Eye (tissue), 1 donor: Measurements from ENCODE around the gene HSBP1.

Source experiments
- DNase-seq: peaks from one replicate; pipeline ENCODE4 v3.0.0-alpha.2; 2015

Gene HSBP1

DNA sequence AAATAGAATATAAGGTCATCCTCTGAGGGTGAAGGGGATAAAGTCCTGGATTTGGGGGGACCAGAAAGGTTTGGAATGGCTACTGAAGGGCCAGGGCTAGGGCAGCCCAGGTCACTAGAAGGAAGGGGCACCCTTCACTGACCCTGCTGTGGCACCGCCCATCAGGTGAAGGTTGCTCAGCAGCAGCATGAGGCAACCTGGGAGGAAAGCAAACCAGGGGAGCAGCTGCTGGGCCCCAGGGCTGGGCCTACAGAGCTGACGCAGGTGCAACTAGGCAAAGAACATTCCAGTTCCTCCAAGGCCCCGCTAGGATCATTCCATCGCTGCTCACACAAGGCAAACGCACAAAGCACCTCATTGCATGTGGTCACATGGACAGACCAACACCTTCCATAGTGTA lies 3.4 kb upstream of the HSBP1 start:
- no peak for DNase-seq

DNA sequence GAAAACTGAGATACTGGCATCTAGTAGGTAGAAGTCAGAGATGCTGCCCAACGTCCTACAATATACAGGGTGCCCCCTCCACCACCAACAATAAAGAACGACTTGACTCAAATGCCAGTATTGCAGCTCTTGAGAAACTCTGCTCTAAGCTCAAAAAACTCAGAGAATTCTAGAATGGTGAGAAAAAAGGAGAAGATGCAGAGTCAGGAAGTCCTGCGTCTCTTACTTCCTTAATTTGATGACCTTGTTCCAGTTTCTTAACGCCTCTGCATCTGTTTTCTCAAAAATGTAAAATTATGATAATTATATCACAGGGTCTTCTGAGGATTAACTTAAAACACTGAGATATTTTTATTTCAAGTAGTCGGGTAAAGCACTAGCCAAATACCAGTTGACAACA lies 1.7 kb upstream of the HSBP1 start:
- no peak for DNase-seq

DNA sequence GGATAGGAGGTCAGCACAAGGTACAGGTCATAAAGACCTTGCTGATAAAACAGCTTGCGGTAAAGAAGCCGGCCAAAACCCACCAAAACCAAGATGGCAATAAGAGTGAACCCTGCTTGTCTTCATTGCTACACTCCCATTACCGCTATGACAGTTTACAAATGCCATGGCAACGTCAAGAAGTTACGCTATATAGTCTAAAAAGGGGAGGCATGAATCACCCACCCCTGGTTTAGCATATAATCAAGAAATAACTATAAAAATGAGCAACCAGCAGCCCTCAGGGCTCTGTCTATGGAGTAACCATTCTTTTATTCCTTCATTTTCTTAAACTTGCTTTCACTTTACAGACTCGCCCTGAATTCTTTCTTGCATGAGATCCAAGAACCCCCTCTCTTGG lies 1.0 kb upstream of the HSBP1 start:
- no peak for DNase-seq

DNA sequence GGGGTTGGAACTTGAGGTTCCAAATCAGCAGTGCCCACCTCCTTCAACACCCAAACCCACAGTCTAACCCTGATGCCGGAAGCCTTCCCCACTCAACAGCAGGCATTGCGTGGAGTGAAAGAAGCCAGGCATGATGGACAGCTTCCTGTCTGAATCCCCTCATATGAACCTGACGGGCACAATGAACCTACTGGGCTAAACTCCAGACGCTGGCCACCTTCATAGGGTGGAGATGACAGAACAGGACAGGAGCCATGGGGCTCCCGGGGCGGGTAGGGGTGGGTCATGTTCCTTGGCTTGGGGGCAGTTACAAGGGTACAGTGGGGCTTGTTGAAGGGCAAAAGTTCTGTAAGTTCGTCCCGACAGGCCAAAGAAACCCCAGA lies 460 bp upstream of the HSBP1 start:
- DNase-seq, result no peak

DNA sequence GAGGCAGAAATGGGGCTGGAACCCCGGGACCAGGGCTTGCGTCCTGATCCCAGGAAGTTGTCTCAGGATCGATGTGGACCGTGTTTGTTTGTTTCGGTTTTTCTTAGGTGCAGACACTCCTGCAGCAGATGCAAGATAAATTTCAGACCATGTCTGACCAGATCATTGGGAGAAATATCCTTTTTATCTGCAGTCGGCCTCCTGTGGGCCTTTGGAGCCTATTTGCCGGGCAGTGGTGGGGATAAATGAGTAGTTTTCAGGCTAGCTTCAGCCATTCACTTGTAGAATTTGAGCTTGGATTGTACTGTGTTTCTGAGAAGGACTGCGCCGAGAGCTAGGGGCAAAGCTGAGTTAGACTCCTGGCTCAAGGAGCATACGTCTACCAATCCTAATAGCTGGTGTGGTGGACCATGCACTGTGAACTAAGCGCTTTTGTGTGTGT lies 816 bp downstream of the HSBP1 start:
- DNase-seq, result no peak

DNA sequence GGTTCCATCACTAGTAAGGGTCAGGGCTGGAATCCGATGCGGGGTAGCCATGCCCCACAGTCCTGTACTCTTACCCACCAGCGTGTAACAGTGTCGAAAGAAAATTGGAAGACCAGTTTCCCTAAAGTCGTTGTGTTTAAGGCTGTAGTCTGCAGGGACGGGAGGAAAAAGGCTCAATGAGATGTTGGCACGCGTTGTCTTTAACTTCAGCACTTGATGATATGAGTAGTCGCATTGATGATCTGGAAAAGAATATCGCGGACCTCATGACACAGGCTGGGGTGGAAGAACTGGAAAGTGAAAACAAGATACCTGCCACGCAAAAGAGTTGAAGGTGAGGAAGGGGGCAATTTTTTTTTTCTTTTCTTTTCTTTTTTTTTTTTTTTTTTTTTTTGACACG lies 1.3 kb downstream of the HSBP1 start:
- no peak for DNase-seq

DNA sequence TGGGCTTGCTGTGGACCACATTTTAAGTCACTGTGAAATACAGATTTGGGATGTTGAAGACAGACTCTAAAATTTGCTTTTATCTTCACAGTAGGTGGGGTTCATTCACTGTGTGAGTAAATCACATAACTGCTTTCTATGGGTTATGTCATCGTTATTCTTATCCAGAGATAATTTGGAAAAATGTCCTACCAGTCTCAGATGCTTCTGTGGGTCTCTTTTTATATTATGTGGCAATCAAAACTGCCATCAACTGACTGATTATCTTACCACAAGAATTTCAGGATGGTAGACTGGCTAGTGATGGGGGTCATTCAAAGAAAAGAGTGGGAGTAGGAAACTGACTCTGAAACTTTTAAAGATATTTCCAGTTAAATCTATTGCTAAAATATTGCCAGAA lies 3.1 kb downstream of the HSBP1 start:
- DNase-seq, result no peak

DNA sequence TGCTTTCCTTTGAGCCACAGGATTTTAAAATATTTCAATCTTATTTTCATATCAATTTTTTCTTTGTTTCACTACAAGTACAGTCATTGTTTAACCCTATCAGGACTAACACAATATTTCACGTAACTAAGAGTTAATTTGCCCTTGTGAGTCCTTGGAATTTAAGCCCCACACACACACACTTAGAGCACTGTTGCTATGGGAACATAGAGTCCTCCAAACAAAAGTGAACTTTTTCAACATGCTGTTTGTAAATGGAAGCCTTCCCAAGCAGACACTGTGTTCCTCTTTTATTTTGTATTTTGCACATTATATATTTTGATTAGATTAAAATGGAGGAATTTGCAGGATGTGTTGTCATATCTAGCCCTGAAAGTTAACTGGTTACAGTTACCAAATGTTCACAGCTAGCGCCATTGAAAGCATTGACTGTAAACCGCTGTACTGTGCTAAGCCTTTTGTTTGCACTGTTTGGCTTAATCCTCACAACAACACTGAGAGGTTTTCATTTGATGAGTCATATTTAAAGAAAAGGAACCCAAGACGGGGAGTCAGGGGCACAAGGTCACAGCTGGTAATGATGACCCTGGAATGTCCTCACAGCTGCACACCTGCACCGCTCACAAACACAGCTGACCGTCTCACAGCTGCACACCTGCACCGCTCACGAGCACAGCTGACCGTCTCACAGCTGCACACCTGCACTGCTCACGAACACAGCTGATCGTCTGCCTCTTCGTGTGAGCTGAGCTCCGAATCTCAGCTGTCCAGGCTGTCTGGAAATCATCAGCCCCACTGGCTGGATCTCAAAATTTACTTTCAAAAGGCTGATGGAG lies 6.3 kb downstream of the HSBP1 start:
- DNase-seq, result peak; percentile 74

DNA sequence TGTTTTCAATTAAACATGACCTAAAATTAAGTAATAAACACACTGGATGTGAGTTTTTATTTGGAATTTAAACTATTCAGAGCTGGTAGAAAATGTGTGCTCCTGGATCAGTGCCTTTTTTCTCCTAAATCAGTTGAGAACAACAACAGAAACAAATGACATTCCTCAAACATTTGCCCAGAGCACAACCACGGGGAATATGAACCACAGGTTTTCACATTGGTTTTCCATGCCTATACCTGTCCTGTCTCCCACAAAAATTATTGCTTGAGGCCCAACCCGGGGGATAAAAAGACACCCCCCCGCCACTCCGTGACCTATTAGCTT lies 6.8 kb downstream of the HSBP1 start:
- DNase-seq, result no peak

DNA sequence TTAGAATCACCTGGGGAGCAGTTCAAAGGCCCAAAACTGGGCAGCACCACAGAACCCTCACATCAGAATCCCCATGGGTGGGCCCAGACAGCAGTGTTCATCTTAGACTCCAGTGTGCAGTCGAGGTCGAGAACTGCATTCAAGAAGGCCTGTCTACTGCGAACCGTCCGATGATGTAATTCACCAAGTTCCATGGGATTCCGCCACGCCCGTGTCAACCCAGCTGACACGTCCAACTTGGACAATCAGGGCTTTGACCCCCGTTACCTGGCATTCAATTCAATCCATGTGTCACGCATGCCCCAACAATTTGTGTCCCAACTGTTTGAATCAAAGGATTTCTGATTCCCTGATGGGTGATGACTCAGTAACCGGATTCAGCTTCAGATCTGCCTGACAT lies 9.2 kb downstream of the HSBP1 start:
- DNase-seq, result no peak

DNA sequence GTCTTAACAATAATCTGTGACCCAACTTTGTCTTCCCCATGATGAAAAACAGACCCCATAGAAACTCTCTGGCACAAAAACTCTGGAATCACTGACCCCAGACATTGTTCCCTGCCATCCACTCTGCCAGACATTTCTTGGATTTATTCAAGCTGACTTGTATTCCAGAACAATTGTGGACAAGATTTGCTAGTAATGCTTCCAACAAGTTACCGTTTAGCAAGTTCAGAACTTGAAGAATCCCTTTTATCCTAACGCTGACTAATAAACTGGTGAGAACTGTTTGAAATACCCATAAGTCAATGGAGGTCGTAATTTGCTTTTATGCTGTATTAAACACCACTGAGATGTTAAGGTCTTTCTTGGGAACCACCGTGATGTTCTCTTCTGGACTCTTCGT lies 10.5 kb downstream of the HSBP1 start:
- no peak for DNase-seq

DNA sequence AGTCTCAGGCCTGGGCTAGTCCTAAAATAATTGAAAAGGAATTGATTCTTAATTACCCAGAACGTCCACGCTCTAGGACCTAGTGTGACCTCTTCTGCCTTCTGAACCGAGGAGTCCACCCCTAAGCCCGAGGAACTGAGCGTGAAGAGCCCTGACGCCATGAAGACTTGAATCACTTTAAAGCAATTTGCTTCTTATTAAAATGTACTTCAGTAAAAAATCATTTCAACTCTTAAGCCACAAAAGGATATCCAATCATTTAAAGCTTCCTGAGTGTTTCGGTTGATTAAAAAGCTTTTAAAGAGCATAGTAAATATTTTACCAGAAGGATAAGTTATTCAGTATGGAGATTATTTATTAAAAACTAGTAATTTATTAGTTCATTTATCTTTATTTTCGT lies 11.6 kb downstream of the HSBP1 start:
- no peak for DNase-seq

DNA sequence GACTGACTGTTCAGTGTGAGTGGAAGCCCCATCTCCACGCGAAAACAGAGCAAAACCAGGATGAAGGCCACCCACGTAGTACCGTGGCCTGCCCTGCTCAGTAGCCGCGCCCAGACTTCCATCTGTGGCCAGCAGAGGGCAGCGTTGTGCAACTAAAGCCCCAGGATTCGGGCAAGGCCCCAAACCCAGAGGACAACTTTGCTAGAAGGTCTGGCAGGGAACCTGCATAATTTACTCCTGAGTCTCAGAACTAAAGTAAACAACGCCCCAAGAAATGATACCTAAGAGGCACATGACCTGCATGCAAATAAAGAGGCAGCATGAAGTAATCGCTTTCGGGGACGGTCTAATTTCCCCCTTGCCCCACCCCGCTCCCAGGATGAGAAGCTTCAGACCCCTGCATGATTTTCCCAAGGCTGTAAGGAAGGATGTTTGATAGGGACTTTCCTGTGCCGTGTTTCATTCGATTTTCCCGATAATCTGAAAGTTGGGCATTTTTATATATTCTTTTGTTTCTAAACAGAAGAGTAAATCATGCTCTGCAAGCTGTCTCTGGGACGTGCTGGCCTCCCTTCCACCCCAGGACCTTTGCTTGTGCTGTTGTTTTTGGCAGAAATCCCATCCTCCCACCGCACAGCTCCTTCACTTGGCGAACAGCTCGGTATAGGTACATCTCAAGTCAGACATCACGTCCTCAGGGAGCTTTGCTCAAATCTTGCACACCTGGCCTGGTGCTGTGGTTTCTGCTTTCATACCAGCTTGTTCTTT lies 18.6 kb downstream of the HSBP1 start:
- DNase-seq, result peak; percentile 92

DNA sequence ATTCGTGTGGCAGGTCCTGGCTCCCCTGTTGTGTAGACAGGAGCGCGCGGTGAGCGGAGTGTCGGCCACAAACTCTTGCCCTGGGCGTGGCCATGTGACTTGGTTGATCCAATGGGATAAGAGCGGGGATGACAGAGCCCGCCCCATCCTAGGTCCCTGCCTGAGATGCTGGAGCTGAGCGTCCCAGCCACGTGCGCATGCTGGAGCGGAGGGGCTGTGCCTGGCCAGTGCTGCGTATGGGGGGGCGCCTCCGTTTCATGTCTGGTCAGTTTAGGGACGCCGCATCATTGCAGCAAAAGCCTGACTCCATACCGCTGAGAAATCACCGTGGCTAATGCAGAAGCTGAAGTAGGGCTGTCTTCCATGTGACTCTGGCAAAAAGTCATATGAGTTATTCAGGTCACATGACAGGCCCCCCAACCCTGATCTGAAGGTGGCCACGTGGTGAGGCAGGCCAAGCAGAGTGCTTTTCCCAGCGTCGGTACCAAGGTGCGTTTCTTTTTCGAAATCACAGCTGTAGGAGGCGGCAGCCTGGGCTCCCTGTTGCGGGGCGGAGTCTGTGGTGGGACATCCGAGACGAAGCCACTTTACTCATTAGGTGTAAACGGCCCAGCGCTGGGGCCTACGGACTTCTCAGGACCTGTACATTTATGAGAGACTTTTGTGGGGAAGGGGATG lies 22.5 kb downstream of the HSBP1 start:
- DNase-seq, result no peak

DNA sequence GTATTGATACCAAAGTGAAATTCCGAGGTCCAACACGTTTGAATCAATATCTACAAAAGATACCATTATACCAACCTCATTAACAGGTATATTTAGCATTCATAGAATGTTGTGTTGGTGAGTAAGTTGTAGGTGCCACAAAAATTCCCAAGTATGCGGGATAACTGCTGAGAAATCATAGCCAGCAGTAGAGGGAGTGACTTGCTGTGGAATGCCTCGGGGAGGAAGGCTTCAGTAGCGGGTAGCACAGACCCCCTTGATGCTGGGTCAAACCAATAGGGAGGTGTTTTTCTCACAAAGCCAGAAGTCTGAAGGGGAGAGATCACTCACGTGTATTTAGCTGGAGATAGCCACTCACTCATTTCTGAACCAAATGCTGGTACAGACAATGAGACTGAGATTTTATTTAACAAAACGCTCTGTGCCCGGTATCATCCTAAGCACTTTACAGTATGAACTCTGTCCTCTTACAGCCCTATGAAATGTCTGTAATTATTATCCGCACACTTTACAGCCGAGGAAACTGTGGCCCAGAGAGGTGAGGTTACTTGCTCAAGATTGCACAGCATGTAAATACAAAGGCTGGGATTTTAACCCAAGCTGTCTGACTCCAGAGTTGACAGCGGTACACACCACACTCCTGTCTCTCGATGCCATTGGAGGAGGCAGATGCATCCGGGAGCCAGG lies 23.1 kb downstream of the HSBP1 start:
- no peak for DNase-seq

DNA sequence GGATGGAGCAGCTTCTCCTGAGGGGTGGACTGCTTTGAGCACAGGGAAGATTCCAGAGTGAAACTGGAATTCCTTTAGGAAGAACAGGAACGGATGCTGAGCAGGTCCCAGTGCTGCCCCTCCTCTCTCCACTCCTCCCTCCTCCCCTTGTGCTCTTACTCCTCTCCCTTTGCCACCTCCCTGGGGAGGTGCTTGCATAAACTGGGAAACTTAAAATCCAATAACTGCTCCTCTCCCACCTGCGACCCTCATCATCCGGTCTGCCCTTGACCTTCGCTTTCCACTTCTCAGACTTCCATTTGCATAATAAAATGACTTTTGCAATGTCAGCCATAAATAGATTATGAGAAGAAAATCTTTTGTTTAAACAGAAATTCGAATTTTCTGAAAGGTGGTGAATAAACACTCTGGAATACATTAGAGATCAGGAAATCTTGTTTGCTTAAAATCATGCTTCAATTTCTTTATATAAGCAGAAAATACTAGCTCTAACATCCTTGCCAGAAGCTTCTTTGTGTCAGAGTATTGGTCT lies 23.7 kb downstream of the HSBP1 start:
- DNase-seq, result peak; percentile 73

DNA sequence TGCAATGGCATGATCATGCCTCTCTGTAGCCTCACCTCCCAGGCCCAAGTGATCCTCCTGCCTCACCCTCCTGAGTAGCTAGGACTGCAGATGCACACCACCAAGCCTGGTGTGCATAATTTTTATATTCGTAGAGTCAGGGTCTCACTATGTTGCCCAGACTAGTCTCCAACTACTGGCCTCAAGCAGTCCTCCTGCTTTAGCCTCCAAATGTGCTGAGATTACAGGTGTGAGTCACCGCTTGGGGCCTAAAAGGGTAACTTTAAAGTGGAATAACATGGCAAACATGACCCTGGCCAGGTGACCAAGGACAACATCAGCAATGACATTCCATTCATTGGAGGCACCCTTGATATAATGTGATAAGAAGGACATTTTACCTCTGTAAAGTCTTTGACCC lies 26.1 kb downstream of the HSBP1 start:
- no peak for DNase-seq

DNA sequence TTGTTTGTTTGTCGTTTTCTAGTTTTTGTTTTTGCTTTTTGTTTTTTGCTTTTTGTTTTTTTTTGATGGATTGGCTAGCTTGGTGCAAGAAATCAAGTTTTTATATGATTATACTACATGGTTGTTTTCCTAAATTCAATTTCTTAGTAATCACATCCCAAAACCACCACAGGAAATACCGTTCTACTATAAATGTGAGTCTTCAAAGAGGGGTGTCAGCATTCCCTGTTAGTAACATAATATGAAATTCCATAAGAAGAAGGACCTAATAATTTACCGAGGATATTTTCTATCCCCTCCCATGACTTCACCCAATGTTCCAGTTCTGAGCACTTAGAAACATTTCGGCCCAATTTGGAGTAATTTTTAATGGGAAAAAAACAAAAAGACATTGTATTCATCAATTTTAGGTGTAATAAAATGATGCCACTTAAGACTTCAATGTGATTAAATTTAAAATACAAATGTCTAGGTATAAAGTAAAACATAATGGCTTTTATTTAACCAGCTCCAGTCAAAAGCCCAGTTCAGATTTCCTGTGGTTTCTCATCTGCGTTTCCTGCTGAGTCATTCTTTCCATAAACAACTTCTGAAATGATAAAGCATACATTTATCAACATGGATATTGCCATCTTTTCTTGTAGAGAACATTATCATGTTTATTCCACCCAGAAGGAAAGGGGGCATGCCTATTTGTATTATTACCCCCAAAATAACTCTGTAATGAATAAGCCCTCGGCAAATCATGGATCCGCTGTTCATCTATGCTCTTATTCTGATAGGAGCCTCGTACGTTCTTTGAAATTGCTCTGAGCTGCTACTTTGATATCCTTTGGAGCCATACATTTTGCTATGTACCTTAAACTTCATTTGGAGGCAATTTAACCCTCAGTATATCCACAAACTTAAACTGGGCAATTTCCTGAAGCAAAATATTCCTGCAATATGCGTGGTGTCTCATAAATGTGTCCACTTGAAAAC lies 28.1 kb downstream of the HSBP1 start:
- peak; percentile 22 for DNase-seq

DNA sequence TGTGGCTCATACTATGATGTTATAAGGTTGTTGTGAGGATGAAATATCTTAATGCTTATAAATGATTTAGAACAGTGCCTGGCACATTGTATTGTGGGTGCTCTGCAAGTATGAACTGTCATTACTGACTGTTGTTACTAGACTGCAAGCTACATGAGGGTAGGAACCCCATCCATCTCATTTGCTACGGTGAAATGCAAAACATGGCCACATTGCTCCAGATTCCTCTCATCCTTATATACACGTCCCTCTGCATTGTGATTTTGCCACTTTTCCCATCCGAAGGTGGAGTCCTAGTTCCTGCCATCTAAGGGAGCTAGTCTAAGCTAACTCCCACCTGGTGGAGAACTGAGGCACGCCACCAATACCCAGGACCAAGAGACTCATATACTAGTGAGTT lies 29.8 kb downstream of the HSBP1 start:
- DNase-seq, result no peak

DNA sequence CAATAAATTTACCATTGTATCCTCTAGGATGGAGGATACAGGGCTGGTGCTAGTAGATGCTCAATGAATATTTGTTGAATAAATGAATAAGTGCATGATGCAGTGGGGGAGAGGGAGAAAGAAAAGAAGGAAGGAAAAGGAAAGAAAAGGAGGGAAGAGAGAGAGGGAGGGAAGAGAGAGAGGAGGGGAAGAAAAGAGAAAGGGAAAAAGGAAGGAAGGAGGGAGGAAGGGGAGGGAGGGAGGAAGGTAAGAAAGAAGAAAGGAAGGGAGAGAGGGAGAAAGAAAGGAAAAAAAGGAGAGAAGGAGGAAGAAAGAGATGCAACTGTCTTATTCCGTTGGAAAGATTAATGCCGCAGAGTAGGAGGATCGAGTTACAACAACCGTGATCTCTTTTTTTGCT lies 30.4 kb downstream of the HSBP1 start:
- DNase-seq, result no peak

DNA sequence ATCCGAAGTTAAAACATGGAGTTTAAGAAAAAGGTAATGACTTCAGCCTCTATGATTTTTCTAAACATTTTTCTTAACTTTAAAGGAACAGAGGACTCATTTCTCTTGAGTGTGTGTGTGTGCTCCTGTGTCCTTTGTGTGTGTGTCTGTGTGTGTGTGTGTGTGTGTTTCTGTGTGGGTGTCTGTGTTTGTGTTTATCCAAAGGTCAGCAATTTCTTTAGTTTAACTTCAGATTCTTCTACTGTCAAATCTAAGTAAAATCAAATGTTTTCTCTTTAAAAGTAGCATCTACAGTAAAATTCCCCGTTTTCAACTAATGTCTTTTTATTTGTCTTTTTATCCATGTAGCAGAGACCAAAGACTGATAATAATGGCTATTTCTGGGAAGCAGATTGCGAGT lies 31.8 kb downstream of the HSBP1 start:
- DNase-seq, result no peak

DNA sequence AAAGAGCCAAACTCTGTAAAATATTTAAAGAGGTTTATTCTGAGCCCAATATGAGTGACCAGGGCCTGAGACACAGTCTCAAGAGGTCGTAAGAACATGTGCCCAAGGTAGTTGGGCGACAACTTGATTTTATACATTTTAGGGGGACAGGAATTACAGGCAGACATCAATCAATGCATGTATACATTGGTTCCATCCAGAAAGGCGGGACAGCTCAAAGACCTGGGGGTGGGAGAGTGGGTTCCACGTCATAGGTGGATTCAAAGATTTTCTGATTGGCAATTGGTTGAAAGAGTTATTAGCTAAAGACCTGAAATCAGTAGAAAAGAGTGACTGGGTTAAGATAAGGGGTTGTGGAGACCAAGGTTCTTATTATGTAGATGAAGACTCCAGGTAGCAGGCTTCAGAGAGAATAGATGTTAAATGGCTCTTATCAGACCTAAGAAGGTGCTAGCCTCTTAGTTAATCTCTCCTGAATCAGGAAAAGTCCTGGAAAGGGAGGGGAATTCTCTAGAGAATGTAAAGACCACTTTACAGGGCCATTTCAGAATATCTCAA lies 32.4 kb downstream of the HSBP1 start:
- DNase-seq, result no peak
